ENCODE measurements around the gene CAPN11.
"Not testable (repeated sequence)": the region's sequence is repeated elsewhere in the genome, so short reads cannot be mapped to it uniquely, and the experiment has no call there.

CAPN11 gene

GRCh38 chr6:44225579-44226325, 67.1 kb downstream of the CAPN11 start:
- H3K4me3 ChIP-seq (ENCODE audit: low read depth, low read length), result no peak overlapping the region

- no peak overlapping the region for H3K4me3 ChIP-seq (ENCODE audit: low read depth, low read length)
Observed at GRCh38 chr6:44226368-44227147, 67.9 kb downstream of the CAPN11 start.

GRCh38 chr6:44227148-44227793, 68.7 kb downstream of the CAPN11 start:
- H3K4me3 ChIP-seq (ENCODE audit: low read depth, low read length), result no peak overlapping the region

DNA sequence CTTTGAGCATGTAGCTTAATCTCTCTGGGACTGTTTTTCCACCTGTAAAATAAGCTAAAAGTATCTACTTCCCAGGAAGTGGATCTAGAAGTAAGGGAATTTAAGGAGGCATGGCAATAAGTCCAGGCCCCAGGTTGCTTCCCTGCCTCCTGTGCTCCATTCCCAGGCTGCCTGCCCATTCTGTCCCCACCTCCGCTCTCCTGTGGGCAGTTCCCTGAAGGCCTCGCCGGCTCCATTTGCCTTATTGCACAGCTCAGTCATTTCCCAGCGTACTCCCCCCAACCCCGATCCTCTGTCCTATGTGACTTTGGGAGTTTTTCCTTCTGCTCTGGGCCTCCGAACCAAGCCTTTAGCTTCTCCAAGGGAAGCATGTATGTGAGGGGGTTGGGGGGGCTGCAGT, 69.4 kb downstream of the CAPN11 start:
- H3K4me3 ChIP-seq (ENCODE audit: low read depth, low read length), result no peak overlapping the region

DNA sequence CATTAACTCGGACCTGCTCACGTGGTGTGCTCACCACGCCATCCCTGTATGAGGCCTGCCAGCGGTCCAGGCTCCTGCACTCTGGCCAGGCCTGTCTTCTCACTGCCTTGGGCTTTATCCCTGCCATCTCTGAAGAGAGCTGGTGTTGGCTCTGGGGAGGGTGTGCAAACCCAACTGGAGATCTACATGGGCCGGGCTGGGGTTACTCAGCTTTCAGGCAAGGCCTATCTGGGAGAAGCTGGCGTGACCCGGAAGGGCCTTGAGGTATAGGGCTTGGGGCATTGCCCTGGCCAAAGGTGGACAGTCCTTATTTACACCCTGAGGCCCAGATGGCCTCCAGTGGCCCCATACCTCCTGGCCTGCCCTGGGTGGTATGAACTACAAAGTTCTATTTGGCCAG, 69.8 kb downstream of the CAPN11 start:
- no peak overlapping the region for H3K4me3 ChIP-seq (ENCODE audit: low read depth, low read length)

DNA sequence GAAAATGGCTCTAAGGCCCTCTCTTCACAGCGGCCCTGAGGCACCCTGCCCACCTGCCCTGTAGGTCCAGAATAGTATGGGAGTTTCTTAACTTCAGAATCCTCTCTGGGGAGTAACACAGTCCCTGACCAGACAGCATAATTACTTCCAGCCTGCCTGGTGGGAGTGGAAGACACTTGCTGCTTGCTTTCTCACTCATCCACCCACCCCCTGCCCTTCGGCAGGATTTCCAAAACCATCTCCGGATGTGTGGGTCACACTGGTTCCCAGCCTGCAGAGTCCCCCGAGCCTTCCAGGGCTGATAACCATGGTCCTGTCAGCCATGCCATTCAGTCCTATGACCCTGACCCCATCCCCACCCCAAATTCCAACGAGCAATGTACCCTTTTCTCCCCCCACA, 70.2 kb downstream of the CAPN11 start:
- H3K4me3 ChIP-seq (ENCODE audit: low read depth, low read length), result no peak overlapping the region

- H3K4me3 ChIP-seq (ENCODE audit: low read depth, low read length), result no peak overlapping the region
Observed at GRCh38 chr6:44229376-44230033, 70.9 kb downstream of the CAPN11 start.

GRCh38 chr6:44230034-44230675, 71.5 kb downstream of the CAPN11 start:
- no peak overlapping the region for H3K4me3 ChIP-seq (ENCODE audit: low read depth, low read length)

- not testable (repeated sequence) for H3K4me3 ChIP-seq (ENCODE audit: low read depth, low read length)
Observed at GRCh38 chr6:44231426-44231825, 72.8 kb downstream of the CAPN11 start.

- no peak overlapping the region for H3K4me3 ChIP-seq (ENCODE audit: low read depth, low read length)
Observed at GRCh38 chr6:44232676-44233566, 74.3 kb downstream of the CAPN11 start.

GRCh38 chr6:44233567-44234100, 75.0 kb downstream of the CAPN11 start:
- H3K4me3 ChIP-seq (ENCODE audit: low read depth, low read length), result no peak overlapping the region

Measured in iPS-11a (cell line).